H1 (cell line): ENCODE measurements around the gene SPPL3. TPM values are rescaled to one million over a fixed set of nuclear protein-coding genes. Genes with fewer than 3 reads are reported as not detected.

Experiments
- ATF3 ChIP-seq: IDR thresholded peaks from 2 replicates; pipeline ENCODE4 v1.6.1; 2011; ENCODE audit warnings: low read depth, mild to moderate bottlenecking, low read length; ENCODE audit not compliant: insufficient read depth
- BRCA1 ChIP-seq: IDR thresholded peaks from 2 replicates; pipeline ENCODE4 v1.6.1; 2012; ENCODE audit warnings: low read depth, low read length, improper control_type of control experiment
- CREB1 ChIP-seq: IDR thresholded peaks from 2 replicates; pipeline ENCODE4 v1.6.1; 2012; ENCODE audit warnings: inconsistent platforms
- MAFK ChIP-seq: IDR thresholded peaks from 2 replicates; pipeline ENCODE4 v1.6.1; 2012; ENCODE audit warnings: low read depth, mild to moderate bottlenecking, improper control_type of control experiment, low read length
- NRF1 ChIP-seq: IDR thresholded peaks from 2 replicates; pipeline ENCODE4 v1.6.1; 2011; ENCODE audit warnings: mild to moderate bottlenecking, low read depth, low read length, improper control_type of control experiment
- SIN3A ChIP-seq, 2 experiments: IDR thresholded peaks in 1 of 2; conservative IDR thresholded peaks in 1 of 2; 2 replicates each; pipeline ENCODE4 v1.6.1; 2011 to 2012; ENCODE audit warnings: low read length in 2 of 2, improper control_type of control experiment in 1 of 2, low read depth in 1 of 2, mild to moderate bottlenecking in 1 of 2
- TAF1 ChIP-seq: IDR thresholded peaks from 2 replicates; pipeline ENCODE4 v1.6.1; 2011; ENCODE audit warnings: mild to moderate bottlenecking, low read depth, low read length
- polyA plus RNA-seq, 7 experiments: library from polyadenylated mRNA; depleted of rRNA in 3 of 7; stranded (reverse) in 5 of 7; unstranded in 2 of 7; fragments of >200 nt in 5 of 7; fragments of 200-250 nt in 2 of 7; gene quantifications; 1 replicate in 5 of 7; 2 replicates in 1 of 7; 4 replicates in 1 of 7; pipeline versions ENCODE4 v1.2.1 to v1.2.3, GENCODE V29; 2011 to 2013; ENCODE audit warnings: missing spikeins in 2 of 7, mixed read lengths in 2 of 7
- total RNA-seq: library from RNA; stranded (reverse); fragmentation: NEBNext Ultra II Directional; extraction: Animal tissue kit (Norgen Biotek cat#: 25700); gene quantifications from 2 replicates; pipeline ENCODE4 v1.2.1, GENCODE V29; 2021

The SPPL3 gene
- total and polyA plus RNA-seq, 2 of the 8 experiments (the other 6 are each of a cell fraction or from before 2014, with no cell fraction given) = 27.3 to 48.4 TPM

DNA sequence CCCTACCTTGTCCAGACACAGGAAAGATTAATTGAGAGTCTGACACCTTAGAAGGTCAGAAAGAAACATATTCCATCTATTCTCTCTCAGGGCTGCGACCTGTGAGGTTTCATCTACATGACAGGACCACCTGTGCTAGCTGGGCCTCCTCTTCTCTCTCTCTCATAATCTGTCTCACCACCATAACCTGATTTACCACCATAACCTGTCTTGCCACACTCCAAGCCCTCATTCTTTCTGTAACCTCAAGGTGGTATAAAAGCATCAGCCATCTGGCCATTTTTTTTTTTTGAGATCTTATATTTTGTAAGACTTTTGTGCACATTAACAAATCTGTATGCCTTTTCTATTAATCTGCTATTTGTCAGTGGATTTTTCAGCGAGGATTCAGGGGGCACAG, 103.0 kb downstream of the SPPL3 start (continued):
- TF ChIP-seq BRCA1 (no peak), SIN3A (conservative IDR thresholded peaks at IDR 0.05 in 1 of 2, IDR thresholded peaks at IDR 0.05 in 1 of 2; ENCODE audit: low read depth in 1 of 2, low read length in 2 of 2) (no peak), ATF3 (no peak), TAF1 (no peak), CREB1 (no peak), MAFK (no peak), NRF1 (no peak)
